ENCODE results near the gene CCDC148.

DNA sequence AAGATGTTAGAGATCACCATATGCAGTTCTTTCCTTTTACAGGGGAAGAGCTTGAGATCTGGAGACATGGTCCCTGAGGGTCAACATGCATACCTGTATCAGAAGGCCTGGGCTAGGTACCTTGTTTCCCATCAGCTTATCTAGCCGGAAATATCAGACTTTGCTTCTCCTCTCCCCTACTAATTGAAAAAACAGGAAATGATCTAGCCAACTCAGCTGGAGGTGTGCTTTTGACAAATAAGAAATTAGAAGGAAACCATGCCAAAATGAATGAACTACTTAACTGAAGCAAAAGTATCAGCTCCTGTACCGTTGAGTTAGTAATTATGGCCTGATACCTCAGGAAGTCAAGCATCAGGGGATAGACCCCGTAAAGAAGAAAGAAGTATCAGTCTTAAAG lies 20.6 kb upstream of the CCDC148 start:
- no peak for TF ChIP-seq EZH2 (IDR thresholded peaks at IDR 0.05)
- TF ChIP-seq, protein P1, sequence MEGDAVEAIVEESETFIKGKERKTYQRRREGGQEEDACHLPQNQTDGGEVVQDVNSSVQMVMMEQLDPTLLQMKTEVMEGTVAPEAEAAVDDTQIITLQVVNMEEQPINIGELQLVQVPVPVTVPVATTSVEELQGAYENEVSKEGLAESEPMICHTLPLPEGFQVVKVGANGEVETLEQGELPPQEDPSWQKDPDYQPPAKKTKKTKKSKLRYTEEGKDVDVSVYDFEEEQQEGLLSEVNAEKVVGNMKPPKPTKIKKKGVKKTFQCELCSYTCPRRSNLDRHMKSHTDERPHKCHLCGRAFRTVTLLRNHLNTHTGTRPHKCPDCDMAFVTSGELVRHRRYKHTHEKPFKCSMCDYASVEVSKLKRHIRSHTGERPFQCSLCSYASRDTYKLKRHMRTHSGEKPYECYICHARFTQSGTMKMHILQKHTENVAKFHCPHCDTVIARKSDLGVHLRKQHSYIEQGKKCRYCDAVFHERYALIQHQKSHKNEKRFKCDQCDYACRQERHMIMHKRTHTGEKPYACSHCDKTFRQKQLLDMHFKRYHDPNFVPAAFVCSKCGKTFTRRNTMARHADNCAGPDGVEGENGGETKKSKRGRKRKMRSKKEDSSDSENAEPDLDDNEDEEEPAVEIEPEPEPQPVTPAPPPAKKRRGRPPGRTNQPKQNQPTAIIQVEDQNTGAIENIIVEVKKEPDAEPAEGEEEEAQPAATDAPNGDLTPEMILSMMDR (IDR thresholded peaks at IDR 0.05): no peak

Data from neural progenitor cell (in vitro differentiated cells).